GM21423 (cell line): Measurements from ENCODE around the gene DDX56.

ENCODE experiments used
- ATAC-seq: cut with Tn5 transposase; IDR thresholded peaks from one replicate; pipeline ENCODE4 v1.9.1; 2021; ENCODE audit warnings: mild to moderate bottlenecking, moderate library complexity; ENCODE audit not compliant: unreplicated experiment

The DDX56 gene, protein sequence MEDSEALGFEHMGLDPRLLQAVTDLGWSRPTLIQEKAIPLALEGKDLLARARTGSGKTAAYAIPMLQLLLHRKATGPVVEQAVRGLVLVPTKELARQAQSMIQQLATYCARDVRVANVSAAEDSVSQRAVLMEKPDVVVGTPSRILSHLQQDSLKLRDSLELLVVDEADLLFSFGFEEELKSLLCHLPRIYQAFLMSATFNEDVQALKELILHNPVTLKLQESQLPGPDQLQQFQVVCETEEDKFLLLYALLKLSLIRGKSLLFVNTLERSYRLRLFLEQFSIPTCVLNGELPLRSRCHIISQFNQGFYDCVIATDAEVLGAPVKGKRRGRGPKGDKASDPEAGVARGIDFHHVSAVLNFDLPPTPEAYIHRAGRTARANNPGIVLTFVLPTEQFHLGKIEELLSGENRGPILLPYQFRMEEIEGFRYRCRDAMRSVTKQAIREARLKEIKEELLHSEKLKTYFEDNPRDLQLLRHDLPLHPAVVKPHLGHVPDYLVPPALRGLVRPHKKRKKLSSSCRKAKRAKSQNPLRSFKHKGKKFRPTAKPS

DNA sequence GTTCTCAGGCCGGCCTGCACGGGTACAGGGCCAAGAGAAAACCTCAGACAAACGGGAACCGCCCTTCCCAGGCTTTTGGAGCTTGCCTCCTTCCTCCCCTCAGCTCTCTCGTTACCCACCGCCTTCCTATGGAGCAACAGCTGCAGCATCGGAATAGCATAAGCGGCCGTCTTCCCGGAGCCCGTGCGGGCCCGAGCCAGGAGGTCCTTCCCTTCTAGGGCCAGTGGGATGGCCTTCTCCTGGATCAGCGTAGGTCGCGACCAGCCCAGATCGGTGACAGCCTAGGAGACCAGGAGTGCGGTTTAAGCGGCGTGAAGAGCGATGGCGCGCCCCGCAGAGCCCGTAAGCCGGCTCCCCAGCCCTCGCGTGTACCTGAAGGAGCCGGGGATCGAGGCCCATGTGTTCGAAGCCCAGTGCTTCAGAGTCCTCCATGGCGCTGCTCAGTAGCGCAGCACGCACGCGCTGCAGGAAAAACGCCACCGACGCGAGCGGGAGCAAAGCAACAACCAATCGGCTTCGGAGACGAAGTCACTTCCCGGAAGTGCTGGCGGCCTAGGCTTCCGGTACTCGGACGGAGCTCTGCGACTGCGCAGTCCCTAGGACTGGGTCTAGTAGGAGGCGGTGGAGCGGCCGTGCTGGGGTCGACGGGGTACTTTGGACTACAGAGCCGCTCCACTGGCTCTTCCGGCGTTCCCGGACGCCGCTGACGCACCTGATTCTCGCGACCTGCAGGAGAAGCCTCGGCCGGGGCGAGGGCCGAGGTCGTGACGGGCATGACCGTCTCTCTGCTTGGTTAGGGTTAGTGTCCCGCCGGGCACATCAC is at the start of gene DDX56:
Gene DDX56 (minus strand): TSS at position 445 of the 823 bp plus-strand sequence. CDS start 13 bp downstream, at position 432.
- ATAC-seq = peak; percentile 85

GRCh38 chr7:44622342-44623151 is 48.8 kb upstream of the DDX56 start:
- peak; percentile 64 for ATAC-seq

DNA sequence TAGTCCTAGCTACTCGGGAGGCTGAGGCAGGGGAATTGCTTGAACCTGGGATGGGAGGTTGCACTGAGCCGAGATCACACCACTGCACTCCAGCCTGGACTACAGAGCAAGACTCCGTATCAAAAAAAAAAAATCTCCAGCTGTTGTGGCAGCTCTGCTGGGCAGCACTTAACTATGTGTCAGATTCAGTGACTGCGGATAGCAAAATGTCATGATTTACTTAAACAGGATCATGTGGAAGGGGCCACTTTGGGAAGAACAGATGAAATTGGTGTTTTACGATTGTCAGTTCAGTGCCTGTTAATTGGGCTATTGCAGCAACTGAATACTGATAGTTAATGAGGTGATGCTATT is 48.0 kb upstream of the DDX56 start:
- no peak for ATAC-seq

DNA sequence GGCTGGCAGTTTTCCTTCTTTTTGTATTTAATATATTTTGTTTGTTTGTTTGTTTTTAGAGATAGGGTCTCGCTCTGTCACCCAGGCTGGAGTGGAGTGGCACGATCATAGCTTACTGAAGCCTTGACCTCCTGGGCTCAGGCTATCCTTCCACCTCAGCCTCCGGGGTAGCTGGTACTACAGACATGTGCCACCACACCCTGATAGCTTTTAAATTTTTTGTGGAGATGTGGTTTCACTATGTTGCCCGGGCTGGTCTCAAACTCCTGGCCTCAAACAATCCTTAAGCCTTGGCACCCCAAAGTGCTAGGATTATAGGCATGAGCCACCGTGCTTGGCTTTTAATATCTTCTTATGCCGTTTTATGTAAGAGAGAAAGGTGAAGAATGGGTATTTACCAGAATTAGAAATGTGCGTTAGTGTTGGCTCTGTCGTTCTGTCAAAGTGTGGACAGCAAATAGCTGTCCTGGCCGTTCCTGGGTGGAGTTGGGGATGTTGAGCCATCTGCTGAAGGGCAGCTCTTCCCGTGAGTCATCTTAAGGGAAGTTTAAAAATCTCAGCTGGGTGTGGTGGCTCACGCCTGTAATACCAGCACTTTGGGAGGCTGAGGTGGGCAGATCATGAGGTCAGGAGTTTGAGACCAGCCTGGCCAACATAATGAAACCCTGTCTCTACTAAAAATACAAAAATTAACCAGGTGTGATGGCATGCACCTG is 47.5 kb upstream of the DDX56 start:
- ATAC-seq = no peak

DNA sequence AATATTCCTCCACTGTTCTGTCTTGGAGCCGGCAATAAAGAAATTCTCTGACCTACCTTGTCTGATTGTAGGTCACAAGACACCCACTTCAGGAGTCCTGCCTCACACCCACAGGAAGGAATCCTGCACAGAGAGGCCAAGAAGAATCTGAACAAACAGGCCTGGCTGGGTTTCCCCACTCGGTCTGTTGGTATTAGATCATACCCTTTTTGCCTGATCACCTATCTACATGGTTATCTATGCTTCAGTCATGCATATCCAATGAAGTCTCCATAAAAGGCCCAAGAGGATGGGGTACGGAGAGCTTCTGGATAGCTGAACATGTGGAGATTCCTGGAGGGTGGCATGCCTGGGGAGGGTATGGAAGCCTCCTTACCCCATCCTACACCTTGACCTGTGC is 45.0 kb upstream of the DDX56 start:
- ATAC-seq = no peak

- ATAC-seq = no peak
Observed at GRCh38 chr7:44618045-44618444, 44.3 kb upstream of the DDX56 start.

GRCh38 chr7:44617225-44617890 is 43.6 kb upstream of the DDX56 start:
- no peak for ATAC-seq

- no peak for ATAC-seq
Observed at GRCh38 chr7:44616545-44616944, 42.8 kb upstream of the DDX56 start.

DNA sequence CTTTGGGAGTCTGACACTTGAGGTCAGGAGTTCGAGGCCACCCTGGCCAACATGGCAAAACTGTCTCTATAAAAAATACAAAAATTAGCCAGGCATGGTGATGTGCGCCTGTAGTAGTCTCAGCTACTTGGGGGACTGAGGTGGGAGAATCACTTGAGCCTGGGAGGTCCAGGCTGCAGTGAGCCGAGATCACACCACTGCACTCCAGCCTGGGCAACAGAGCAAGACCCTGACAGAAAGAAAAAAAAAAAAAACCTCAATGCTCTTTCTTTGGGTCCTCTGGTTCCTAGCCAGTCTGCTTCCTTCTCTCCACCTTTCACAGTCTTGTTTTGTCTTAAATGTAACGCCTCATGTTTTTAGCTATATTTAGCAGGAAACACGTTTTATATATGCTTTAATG is 42.1 kb upstream of the DDX56 start:
- ATAC-seq = no peak

DNA sequence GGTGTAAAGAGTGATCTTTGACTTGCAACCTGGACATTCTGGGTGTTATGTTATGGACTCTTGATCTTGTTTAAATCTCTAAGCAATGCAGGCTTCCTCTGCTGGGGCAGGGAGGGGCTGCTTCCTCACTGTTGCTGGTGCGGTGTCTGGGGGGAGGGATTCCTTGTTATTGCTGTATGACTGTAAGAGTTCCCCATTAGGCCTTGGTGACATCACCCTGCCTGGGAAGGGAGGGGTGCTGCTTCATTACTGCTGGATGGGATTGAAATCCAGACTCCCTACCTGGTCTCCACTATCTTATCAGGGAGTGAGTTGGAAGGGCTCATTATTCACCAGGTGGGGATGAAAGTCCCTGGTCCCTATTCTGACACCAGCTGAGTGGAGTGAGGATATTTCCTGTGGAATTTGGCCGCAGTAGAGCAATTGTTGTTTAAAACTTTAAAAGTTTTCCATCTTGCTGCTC is 41.5 kb upstream of the DDX56 start:
- ATAC-seq = no peak

- no peak for ATAC-seq
Observed at GRCh38 chr7:44609829-44610228, 36.1 kb upstream of the DDX56 start.

- no peak for ATAC-seq
Observed at GRCh38 chr7:44608916-44609648, 35.4 kb upstream of the DDX56 start.

- no peak for ATAC-seq
Observed at GRCh38 chr7:44607141-44608068, 33.7 kb upstream of the DDX56 start.

- peak; percentile 91 for ATAC-seq
Observed at GRCh38 chr7:44606341-44607140, 32.8 kb upstream of the DDX56 start, which contains the start of gene OGDH. Gene OGDH, plus strand, starts transcription at chr7:44606627. Its CDS starts 17,717 bp downstream, at chr7:44624344.

GRCh38 chr7:44604941-44605340 is 31.2 kb upstream of the DDX56 start:
- no peak for ATAC-seq

- no peak for ATAC-seq
Observed at GRCh38 chr7:44603193-44603592, 29.5 kb upstream of the DDX56 start.

- no peak for ATAC-seq
Observed at GRCh38 chr7:44602576-44602910, 28.8 kb upstream of the DDX56 start.
